NCI-H1048 (cell line): ENCODE measurements around the gene RPA3.

Source experiments
- DNase-seq: peaks from one replicate; lab custom pipeline; 2025; lab: John Stamatoyannopoulos, UW

The RPA3 gene

DNA sequence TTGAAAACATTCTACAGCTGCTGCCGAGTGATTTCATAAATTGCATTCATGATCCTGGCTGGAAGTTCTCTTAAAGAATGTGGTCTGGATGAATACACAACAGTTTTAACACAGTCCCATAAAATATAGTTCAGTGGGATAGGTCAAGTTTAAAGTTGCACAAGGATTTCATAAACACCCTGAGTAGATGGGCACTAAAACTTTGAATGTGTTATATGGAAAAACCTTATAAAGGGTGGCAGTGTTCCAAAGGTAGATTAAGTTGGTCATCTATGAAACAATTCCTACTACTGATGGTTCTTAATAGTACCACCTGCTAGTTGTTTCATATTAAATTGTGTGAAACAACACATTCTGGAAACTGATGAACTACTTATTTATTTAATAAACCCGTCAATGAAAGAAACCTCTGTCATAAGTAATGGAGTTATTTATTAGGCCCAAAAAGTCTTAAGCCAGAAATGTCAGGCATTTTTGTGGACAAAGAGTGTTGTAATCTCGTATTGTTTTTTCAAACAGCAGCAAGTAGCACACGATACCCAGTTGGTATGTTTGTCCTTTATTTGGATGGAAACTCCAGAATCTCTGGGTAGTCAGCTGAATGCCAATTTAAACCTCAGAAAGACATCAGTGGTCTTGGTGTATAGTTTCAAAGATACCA lies 14.3 kb upstream of the RPA3 start:
- no peak for DNase-seq

DNA sequence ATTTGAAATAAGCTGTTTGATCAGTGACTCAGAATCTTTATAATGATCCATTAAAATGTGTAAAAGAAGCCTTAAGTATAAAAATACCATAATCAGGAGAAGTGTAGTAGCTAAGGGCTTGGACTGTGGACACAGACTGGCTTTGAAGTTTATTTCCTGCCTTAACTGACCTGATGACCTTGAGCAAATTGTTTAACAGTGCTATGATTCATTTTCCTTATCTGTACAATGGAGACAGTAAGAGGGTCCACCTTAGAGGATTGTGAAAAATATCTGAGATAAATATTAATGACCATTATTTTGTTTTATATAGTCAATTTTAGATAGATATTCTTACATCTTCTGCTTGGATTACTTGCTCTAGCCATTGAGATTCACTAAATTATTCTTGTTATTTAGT lies 13.3 kb upstream of the RPA3 start:
- DNase-seq = no peak

DNA sequence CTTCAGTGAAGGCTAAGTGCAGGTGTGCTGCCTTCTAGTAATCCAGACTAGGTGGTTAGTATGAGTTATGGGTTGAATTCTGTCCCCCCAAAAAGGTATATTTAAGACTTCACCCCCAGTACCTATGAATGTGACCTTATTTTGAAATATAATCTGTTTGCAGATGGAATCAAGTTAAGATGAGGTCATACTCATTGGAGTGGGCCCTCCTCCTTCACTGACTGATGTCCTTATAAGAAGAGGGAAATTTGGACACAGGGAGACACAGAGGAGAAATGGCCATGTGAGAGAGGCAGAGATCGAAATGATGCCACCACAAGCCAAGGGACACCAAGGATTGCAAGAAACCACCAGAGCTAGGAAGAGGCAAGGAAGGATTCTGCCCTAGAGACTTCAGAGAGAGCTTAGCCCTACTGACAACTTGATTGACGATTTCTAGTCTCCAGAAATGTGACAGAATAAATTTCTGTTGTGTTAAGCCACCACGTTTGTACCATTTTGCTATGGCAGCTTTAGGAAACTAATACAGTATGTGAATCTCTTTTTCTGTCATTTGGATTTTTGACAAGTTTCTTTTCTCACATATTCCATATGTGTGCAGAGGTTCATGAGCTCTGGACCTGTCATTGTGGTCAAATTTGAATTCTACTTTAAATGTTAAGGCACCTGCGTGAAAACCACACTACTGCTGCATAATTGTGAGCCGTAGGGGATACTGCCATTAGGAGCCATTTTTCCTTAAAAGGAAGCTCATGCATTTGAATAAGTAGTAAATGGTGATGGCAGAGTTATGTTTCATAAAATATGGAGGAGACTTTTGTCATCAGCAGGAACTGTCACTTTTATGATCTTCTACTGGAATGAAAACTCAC lies 2.6 kb upstream of the RPA3 start:
- no peak for DNase-seq

DNA sequence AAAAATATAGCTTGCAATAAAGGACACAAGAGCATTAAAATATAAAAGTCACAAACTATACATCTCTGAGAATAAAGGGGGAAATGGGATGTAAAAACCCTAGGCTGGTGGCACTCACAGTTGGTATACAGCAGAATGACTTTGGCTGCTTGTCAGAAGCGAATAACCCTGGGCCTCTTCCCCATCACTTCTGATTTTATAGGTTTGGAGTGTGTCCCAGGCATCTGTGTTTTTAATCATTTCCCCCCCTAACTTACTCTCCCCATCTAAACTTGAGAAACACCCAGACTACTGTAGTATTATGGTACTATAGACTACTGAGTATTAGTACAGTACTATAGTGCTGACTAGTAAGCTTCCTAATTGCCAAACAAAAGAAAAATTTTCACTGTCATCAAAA lies 1.8 kb upstream of the RPA3 start:
- DNase-seq = no peak

DNA sequence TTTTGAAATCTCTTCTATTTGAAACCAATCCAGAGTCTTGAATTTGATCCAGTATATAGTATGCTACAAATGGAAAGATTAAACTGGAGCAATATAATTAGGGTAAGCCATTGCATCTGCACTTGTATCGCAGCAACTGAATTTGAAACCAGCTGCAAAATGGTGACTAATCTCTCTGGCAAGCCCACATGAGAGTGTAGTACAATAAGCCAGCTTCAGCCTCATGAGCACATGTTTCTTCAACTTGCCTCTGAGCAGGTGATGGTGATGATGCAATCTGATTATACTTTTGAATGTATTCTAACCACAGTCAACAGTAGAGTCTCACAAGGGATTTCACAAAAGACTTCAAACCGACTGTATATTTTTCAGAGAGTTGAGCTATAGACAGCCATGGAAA lies 829 bp upstream of the RPA3 start:
- no peak for DNase-seq

DNA sequence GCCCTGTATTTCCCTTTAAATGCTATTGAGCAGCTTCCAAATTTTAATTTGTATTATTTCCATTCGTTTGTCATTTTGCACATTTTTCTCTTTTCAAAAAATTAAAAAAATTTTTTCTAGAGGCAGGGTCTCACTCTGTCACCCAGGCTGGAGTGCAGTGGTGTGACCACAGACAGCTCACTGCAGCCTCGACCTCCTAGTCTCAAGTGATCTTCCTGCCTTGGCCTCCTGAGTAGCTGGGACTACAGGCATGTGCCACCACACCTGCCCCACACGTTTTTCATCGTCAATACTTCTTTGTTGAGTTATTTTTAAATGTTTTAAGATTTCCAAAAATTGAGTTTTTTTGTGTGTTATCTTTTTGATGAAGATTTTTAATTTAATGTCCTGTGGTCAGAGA lies 4.7 kb downstream of the RPA3 start:
- DNase-seq = no peak

DNA sequence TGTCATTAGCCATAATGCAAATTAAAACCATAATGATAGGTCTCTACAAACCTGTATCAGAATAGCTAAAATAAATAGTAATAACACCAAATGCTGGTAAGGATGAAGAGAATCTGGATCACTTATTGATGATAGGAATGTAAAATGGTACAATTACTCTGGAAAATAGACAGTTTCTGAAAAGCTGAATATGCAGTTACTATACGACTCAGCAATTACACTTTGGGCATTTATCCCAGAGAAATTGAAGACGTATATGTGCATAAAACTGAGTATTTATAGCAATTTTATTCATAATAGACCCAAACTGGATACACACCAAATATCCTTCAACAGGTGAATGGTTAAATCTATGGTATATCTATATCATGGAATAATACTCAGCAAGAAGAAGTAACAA lies 7.9 kb downstream of the RPA3 start:
- no peak for DNase-seq

DNA sequence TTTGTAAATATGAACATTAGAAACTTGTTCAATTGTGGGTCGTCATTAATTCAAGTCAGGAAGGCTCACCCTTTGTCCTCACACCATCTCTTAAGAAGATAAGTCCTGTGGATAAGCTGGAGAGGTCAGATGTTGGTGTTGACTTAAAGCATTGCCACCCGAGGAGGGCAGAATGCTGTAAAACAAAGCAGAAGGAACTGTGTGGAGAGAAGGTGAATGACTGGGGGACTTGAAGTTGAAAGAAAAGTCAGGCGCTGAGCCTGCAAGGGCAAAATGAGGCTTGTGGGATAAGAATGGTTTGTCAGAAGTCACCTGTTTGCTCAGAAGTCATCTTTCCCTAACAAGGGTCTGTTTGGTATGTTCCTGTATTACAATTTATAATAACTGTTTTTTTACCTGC lies 9.1 kb downstream of the RPA3 start:
- no peak for DNase-seq

DNA sequence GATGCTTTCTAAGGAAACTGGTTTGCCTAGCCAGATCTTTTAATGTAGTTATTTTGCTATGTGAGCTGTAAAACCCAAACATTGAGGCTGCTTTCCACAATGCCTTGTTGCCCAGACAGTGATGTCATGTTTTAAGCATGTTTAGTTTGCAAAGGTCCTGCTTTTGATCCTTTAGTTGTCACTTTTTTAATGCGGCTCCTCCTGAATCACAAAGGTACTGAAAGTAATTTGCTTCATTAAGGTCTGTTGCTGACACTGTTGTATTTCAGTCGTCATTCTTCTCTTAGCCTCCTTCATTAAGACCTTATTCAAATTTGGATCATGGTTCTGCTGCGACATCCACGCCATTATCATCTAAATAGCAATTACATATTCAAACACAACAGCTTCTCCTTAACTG lies 10.6 kb downstream of the RPA3 start:
- no peak for DNase-seq

DNA sequence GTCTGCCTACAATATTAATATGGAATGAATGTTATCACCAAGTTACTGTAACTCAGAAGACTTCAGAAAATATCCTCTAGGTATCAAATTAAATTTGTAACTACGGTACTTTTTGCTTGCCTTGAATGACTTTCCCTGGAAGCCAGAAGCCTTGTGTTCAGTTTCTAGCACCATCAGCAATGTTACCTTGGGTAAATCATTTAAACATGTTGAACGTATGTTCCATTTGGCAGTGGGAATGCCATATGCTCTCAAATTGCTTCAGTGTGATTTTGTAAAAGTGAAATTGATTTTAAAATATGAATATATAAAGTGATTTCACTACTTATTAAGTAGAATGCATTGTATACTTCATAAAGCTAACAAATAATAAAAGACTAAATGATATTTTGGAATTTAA lies 11.2 kb downstream of the RPA3 start:
- DNase-seq = no peak

DNA sequence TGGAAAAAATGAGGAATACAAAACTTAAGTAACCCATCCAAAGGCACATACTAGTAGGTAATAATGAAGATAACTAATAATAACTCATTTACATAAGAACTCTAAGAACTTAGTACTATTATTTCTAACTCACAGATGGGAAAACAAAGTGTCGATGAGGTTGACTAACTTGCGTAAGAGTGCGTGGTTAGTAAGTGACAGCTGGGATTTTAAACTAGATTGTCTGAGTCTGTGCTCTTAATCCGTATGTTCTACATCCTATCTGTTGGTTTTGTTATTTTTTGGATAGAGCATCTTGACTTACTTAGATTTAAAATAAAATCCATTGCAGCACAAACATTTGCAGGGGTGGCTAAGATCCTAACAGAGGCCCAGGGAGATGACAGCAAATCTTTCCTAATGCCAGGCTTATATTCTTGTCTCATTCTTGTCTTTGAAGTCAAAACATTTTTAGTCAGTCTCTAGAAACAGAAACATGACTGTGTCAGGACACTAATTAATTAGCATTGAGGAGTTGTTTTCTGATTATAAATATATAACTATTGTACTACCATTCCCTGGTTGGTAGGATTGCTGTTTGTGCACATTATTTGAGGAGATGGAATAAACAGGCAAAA lies 11.7 kb downstream of the RPA3 start:
- DNase-seq = no peak

DNA sequence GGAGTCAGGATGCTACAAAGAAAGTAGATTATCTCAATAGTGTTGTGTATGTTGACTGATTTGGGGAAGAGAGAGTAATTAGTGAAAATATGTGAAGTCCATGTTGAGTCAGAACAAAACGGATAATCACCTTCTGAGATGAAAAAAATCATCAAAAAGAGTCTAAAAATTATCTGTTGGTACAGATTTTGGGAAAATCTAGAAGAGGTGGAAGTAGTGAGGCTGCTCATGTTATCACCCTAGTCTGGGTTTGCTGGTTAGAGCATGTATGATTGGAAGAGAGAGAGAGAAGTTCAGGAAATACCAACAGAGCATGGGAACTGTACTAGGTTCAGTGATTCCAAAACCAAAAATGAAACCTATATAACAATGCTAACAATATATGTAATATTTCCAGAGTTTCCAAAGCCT lies 12.3 kb downstream of the RPA3 start:
- no peak for DNase-seq

DNA sequence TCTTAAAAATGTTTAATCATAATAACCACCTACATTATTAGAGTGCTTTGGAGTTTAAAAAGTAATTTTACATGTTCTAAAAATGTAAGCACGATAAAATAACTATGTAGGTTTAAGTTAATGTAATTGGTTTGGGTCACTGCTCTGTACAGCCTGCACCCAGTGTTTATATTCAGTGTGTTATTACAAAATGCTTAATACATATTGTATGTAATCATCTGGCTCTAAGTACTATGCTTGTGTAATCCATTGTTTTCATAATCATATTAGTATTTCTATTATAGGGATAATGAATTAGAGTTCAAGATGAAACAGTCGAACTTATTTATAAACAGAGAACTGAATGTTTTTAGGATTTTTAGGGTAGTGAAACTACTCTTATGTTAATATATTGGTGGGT lies 13.1 kb downstream of the RPA3 start:
- no peak for DNase-seq

DNA sequence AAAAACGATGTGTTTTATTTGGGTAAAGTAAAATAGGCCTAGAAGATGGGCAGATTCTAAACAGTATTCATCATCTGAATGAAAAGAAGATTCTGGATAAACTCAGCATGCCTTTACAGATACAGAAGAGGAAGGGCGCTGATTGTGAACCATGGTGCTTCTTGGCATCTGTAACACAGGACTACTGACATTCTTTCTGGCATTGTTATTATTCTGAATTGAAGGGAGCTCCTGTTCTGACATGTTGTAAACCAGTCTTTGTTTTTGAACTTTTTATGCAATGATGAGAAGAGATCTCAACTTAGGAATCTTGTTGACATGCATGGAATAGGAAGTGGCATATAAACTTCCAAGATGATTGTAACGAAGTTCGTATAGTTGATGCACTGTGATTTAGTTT lies 13.5 kb downstream of the RPA3 start:
- DNase-seq = no peak

DNA sequence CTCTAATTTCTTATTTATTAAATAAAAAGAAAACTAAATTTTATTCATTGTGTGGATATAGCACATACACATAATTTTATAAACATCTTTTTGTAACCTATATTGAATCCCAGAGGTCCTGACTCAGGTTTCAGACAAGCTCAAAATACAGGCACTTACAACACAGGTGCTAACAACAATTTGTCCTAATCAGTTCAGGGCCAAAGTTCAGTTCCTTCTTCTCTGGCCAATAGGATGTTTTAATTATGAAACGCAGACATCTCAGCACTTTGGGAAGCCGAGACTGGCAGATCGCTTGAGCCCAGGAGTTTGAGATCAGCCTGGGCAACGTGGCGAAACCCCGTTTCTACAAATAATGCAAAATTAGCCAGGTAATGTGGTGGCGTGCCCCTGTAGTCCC lies 15.0 kb downstream of the RPA3 start:
- no peak for DNase-seq

DNA sequence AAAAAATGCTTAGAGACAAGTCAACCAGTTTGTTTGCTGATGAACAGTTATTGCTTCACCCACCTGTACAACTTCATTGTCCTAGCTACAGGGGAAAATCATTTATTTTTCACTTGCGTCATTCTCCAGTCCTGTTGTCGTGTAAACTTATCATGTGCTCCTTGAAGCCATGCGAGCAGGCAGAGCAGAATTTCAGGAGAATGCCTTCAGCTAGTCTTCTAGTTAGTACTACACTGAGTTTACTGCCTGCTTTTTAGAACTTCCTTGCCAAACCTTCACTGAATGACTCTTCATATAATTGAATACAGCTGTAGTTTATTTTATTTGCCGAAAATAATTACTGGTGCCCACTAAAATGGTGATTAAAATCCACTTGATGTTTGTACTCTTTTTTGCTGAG lies 15.6 kb downstream of the RPA3 start:
- no peak for DNase-seq

DNA sequence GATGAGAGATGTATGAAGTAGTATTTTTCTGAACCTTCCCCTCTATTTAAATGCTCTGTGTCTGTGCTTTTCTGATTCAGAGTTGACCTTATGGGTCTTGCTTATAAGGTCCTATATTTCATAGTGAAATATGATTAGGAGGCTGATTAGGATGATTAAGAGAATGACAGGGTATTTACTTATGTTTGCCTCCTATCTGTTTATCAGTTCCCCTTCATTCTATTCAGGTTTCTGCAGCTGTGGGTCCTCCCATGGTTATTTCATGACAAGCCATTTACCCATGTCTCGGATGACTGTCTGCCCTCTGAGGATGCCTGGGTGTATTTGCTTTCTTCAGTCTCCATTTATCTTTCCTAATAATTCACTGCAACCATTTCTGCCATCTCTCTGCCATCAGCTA lies 16.9 kb downstream of the RPA3 start:
- DNase-seq = no peak

DNA sequence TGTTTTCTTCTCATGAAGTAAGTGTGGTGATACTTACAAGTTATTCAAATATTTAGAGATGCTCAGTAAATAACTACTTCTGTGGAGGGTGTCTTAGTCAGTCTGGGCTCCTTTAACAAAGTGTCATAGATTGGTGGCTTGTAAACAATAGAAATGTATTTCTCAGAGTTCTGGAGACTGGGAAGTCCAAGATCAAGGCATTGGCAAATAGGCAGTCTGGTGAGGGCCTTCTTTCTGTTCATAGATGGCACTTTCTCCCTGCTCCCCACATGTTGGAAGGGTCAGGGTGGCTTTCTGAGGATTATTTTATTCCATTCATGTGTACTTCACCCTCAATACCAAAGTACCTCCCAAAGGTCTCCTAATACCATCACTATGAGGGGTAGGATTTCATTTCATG lies 18.4 kb downstream of the RPA3 start:
- no peak for DNase-seq

DNA sequence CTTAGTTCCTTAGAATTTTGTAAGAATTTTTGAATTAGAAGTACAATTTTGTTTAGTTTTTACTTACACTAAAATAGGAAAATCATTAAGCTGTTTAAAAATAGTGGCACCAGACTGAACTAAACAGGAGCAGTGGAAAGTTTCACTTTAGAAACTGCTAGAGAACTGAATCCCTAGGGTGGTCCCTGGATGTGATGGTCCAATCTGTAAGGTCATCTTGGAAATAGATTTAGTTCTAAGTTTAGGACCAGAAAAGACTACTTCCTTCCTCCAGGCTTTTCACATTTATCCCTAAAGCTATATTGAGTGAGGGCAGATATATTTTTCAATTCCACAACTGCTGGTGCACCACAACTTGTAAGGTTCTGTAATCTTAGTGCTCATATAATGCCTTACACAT lies 19.0 kb downstream of the RPA3 start:
- DNase-seq = no peak

DNA sequence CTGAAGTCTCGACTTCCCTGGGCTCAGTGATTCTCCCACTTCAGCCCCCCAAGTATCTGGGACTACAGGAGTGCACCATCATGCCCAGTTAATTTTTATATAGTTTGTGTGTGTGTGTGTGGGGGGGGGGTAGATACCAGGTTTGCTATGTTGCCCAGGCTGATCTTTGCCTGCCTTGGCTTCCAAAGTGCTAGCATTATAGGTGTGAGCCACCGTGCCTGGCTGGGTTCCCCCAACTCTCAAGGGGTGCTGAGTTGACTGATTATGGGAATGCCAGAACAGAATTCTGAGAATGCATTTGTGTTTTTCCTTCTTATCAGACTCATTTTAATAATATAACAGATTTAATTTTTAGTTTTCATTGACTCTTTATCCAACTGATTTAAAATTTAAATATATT lies 19.5 kb downstream of the RPA3 start:
- DNase-seq = no peak

DNA sequence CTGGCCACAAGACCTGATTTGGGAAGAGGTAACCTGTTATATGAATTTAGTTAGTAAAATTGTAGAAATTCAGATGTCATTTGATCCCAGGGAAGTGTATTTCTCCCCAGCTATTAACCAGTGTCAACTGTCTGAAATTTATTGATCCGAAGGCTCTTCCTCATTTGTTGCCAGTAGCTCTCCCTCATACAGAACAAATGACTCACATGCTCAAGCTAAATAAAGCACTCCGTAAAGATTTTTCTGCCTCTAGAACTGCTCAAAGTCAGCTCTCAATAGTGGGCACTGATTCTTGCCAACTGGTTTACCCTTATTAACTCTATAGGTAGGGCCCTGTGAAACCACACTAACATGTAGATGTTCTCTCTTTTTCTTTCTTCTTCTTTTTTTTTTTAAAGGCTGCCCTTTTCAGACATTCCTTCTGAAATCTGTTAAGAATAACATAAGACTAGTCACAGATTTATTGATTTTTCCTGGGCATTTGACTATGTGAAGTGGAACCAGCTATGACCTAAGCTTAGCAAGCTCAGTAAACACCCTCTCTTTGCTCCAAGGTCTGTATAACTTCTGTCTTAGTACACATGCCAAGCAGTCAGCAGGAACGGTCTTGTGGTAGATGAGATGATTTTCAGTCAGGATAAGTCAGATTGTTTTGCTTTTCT lies 21.8 kb downstream of the RPA3 start:
- DNase-seq = no peak

DNA sequence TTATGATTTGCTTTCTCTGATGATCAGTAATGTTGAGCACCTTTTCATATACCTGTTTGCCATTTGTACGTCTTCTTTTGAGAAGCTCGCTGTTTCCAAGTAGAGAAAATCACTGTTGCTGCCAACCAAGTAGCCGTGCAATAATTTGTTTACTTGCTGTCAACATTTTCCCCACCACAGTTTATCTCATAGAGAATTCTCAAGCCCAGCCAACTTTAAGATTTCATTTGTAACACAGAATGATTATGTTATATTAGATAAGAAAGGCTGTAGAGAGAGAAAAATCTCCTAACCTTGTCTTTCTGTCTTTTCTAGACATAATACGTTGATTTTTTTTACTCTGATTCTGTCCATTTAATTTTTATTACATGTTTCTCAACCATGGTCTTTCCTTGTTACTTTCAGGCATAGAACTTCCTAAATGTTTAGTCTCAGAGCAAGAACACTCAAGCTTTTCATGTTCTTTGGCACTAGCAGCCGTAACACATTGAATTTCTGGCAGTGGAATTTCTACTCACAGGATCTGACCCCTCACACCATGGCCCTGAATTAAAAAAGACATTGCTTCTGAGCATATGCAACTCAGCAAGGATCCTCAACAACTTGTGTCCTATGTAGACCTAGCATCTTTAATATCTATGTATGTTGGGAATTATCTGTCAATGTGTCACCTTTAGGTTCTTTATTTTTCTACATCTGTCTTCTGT lies 23.1 kb downstream of the RPA3 start:
- DNase-seq = no peak
